ENCODE data around the gene METTL23.
"Not testable (repeated sequence)": the region's sequence is repeated elsewhere in the genome, so short reads cannot be mapped to it uniquely, and the experiment has no call there.

The METTL23 gene

DNA sequence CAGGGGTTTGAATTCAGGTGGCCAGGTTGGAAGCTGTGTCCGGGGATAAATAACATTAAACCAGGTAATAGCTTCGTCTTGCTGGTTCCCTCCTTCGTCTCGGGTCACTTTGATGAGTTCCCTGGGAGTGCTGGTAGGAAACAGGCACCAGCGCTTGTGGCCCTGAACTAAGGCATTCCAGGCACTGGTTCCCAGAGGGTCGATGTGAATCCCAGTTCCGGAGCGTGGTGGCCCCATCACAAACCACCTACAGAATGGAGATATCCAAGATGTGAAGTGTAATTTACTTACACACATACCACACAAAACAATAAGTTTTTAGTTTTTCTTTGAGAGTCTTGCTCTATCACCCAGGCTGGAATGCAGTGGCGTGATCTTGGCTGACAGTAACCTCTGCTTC lies 2.8 kb upstream of the METTL23 start:
- no peak overlapping the region for H3K27ac ChIP-seq (ENCODE audit: low read depth, low read length)
- peaks cover 35 to 43% of the 10 kb centered on the region in 2 donors for H3K36me3 ChIP-seq (ENCODE audit: control insufficient read depth in 1 of 2, insufficient read depth in 2 of 2, low read length in 2 of 2)
- H3K9ac ChIP-seq (ENCODE audit: low read depth in 1 of 2, low read length in 2 of 2): no peak overlapping the region
- H3K4me3 ChIP-seq (ENCODE audit: low read depth in 1 of 2, low read length in 2 of 2): no peak overlapping the region
- H3K9me3 ChIP-seq (ENCODE audit: control insufficient read depth in 1 of 2, low read length in 2 of 2): no peaks in the 10 kb centered on the region
- H3K4me1 ChIP-seq (ENCODE audit: control insufficient read depth in 1 of 2, insufficient read depth in 2 of 2, low read length in 2 of 2): peaks cover 12 to 30% of the 10 kb centered on the region in 2 donors
- no peaks in the 10 kb centered on the region for H3K27me3 ChIP-seq (ENCODE audit: control insufficient read depth in 1 of 2, insufficient read depth in 2 of 2, low read length in 2 of 2)

DNA sequence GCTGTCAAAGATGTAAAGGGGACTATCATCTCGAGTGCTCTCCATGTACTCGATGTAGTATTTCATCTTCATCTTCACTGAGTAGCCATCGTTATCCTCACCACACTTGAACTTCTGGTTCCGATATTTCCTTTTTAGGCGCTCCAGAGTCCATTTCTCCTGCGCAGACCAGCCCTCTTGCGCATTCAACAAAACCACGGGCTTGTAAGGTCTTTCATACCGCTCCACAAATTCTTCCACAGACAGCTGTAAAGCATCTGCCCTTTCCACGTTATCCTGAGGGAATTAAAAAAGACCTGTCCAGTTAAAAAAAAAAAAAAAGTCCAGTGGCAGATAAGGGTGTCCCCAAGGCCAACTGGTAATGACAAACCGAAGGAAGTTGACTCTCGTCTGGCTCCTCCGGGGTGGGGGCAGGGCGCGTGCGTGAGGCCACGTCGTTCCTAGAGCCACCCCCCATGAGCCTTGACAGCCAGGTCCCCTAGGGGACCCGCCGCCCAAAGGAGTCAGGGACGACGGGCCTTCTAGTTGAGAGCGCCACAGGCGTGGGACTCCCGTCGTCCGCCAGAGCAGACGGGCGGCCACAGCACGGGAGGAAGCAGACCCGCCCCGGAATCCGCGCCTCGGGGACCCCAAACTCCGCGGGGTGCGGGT lies 934 bp upstream of the METTL23 start:
- peaks cover 16 to 37% of the 10 kb centered on the region in 2 donors for H3K4me1 ChIP-seq (ENCODE audit: control insufficient read depth in 1 of 2, insufficient read depth in 2 of 2, low read length in 2 of 2)
- H3K4me3 ChIP-seq (ENCODE audit: low read depth in 1 of 2, low read length in 2 of 2): peak overlapping the region; percentile 82 to 89
- peak overlapping the region; percentile 96 to 98 for H3K9ac ChIP-seq (ENCODE audit: low read depth in 1 of 2, low read length in 2 of 2)
- H3K27me3 ChIP-seq (ENCODE audit: control insufficient read depth in 1 of 2, insufficient read depth in 2 of 2, low read length in 2 of 2): no peaks in the 10 kb centered on the region
- H3K9me3 ChIP-seq (ENCODE audit: control insufficient read depth in 1 of 2, low read length in 2 of 2): no peaks in the 10 kb centered on the region
- H3K27ac ChIP-seq (ENCODE audit: low read depth, low read length): peak overlapping the region; percentile 100
- H3K36me3 ChIP-seq (ENCODE audit: control insufficient read depth in 1 of 2, insufficient read depth in 2 of 2, low read length in 2 of 2): peaks cover 23 to 27% of the 10 kb centered on the region in 2 donors

DNA sequence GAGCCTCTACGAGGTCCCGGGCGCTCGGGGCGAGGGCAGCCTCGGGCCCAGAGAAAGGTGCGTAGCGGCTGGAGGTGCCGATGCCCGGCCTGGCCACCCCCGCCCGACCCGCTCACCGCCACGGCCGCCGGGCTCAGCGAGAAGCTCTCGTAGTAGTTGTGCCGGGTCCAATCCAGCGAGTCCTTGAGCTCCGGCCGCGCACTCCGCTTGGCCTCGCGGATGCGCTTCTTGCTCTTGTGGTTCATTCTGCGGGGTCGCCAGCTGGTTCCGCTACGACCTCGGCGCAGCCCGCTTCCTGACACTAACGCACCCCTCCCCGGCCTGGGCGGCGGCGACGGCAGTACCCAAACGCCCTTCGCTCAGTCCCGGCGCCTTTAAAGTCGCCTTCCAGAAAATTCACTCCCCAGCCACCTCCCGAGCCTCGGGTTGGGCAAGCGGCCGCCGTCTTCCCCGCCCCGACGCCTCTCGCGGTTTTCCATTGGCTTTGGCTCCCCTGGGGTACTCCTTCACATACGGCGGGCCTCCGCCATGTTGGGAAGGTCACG lies 336 bp upstream of the METTL23 start, which contains the start of gene JMJD6:
TSS of gene JMJD6 (minus strand) at position 376 of the 545 bp plus-strand sequence. CDS start at position 245, 131 bp downstream.
- H3K36me3 ChIP-seq (ENCODE audit: control insufficient read depth in 1 of 2, insufficient read depth in 2 of 2, low read length in 2 of 2): peaks cover 21 to 25% of the 10 kb centered on the region in 2 donors
- peak within 1 kb of the TSS; percentile 83 to 89 for H3K4me3 ChIP-seq (ENCODE audit: low read depth in 1 of 2, low read length in 2 of 2)
- H3K9ac ChIP-seq (ENCODE audit: low read depth in 1 of 2, low read length in 2 of 2): peak within 1 kb of the TSS; percentile 96 to 98
- no peaks in the 10 kb centered on the region for H3K27me3 ChIP-seq (ENCODE audit: control insufficient read depth in 1 of 2, insufficient read depth in 2 of 2, low read length in 2 of 2)
- H3K4me1 ChIP-seq (ENCODE audit: control insufficient read depth in 1 of 2, insufficient read depth in 2 of 2, low read length in 2 of 2): peaks cover 18 to 37% of the 10 kb centered on the region in 2 donors
- H3K27ac ChIP-seq (ENCODE audit: low read depth, low read length): peak within 1 kb of the TSS; percentile 100
- no peaks in the 10 kb centered on the region for H3K9me3 ChIP-seq (ENCODE audit: control insufficient read depth in 1 of 2, low read length in 2 of 2)

DNA sequence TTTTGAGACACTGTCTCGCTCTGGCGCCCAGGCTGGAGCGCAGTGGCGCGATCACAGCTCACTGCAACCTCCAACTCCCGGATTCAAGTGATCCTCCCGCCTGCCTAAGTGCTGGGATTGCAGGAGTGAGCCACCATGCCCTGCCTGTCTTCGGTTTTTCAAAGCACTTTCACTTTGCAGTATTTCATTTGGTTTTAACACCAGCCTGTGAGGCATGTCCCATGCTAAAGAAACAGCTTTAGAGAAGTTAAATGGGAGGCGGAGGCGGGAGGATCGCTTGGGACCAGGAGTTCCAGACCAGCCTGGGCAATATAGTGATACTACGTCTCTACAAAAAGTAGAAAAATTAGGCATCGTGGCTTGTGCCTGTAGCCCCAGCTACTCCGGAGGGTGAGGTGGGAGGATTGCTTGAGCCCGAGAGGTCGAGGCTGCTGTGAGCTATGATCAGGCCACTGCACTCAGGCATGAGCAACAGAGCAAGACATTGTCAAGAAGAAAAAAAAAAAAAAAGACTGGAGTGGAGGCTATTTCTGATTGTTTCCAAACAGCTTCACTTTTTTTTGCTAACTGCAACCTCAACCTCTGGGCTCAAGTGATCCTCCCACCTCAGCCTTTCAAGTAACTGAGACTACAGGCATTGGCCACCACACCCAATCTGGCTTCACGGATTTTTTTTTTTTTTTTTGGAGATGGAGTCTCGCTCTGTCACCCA lies 1.3 kb downstream of the METTL23 start:
- H3K9ac ChIP-seq (ENCODE audit: low read depth in 1 of 2, low read length in 2 of 2): peak overlapping the region; percentile 91 to 96
- peaks cover 20 to 28% of the 10 kb centered on the region in 2 donors for H3K36me3 ChIP-seq (ENCODE audit: control insufficient read depth in 1 of 2, insufficient read depth in 2 of 2, low read length in 2 of 2)
- peak overlapping the region; percentile 100 for H3K27ac ChIP-seq (ENCODE audit: low read depth, low read length)
- no peaks in the 10 kb centered on the region for H3K9me3 ChIP-seq (ENCODE audit: control insufficient read depth in 1 of 2, low read length in 2 of 2)
- peaks cover 29 to 41% of the 10 kb centered on the region in 2 donors for H3K4me1 ChIP-seq (ENCODE audit: control insufficient read depth in 1 of 2, insufficient read depth in 2 of 2, low read length in 2 of 2)
- no peaks in the 10 kb centered on the region for H3K27me3 ChIP-seq (ENCODE audit: control insufficient read depth in 1 of 2, insufficient read depth in 2 of 2, low read length in 2 of 2)
- H3K4me3 ChIP-seq (ENCODE audit: low read depth in 1 of 2, low read length in 2 of 2): peak overlapping the region; percentile 83 to 88

DNA sequence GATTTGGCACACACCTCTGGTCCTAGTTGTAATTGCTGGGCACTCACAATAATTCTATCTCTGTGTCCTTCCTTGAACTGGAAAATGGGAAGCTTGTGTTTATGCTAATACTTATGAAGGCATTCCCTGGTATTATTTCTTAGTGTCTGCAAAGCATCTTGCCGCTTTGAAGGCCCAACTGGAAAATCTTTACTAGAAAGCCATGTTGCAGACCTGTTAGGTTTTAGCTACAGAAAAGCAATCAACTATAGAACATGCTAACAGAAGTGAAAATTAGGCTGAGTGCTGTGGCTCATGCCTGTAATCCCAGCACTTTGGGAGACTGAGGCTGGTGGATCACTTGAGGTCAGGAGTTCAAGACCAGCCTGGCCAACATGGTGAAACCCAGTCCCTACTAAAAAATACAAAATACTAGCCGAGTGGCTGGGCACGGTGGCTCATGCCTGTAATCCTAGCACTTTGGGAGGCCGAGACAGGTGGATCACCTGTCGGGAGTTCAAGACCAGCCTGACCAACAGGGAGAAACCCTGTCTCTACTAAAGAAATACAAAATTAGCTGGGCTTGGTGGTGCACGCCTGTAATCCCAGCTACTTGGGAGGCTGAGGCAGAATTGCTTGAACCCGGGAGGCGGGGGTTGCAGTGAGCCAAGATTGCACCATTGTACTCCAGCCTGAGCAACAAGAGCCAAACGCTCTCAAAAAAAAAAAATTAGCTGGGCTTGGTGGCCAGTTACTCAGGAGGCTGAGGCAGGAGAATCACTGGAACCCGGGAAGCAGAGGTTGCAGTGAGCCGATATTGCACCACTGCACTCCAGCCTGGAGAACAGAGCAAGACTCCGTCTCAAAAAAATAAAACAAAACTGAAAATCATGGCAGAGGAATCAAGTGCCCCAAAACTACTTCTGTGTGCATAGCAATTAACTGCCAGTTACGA lies 5.4 kb downstream of the METTL23 start:
- Histone ChIP-seq H3K36me3 (ENCODE audit: control insufficient read depth in 1 of 2, insufficient read depth in 2 of 2, low read length in 2 of 2) (peaks cover 38 to 50% of the 10 kb centered on the region in 2 donors), H3K4me3 (ENCODE audit: low read depth in 1 of 2, low read length in 2 of 2) (peak overlapping the region in 1 of 2 donors; percentile 1), H3K4me1 (ENCODE audit: control insufficient read depth in 1 of 2, insufficient read depth in 2 of 2, low read length in 2 of 2) (peaks cover 42 to 50% of the 10 kb centered on the region in 2 donors)
- H3K27ac ChIP-seq (ENCODE audit: low read depth, low read length); H3K27me3 ChIP-seq (ENCODE audit: control insufficient read depth in 1 of 2, insufficient read depth in 2 of 2, low read length in 2 of 2); H3K9ac ChIP-seq (ENCODE audit: low read depth in 1 of 2, low read length in 2 of 2); H3K9me3 ChIP-seq (ENCODE audit: control insufficient read depth in 1 of 2, low read length in 2 of 2): not testable (repeated sequence)

DNA sequence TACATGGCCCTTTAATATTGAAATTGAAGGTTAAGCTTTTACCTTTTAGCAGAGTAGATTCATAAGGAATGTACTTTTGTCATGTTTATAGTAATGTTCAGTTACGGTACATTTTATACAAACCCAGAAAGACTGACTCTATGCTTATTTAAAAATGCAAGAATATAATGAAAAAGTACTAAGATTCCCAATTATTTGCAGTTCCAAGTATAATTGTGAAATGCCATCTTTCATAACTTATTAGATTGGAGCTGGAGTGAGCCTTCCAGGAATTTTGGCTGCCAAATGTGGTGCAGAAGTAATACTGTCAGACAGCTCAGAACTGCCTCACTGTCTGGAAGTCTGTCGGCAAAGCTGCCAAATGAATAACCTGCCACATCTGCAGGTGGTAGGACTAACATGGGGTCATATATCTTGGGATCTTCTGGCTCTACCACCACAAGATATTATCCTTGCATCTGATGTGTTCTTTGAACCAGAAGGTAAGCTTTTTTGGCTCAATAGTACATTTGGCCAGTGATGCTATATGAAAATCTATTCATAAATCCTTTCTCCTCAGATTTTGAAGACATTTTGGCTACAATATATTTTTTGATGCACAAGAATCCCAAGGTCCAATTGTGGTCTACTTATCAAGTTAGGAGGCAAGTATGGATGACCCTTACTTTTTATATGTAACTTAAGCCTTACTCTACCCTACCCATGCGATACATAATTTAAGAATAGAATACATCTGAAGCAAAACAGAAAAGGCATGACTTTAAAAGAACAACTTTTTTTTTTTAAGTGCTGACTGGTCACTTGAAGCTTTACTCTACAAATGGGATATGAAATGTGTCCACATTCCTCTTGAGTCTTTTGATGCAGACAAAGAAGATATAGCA lies 6.3 kb downstream of the METTL23 start:
- Histone ChIP-seq H3K9me3 (ENCODE audit: control insufficient read depth in 1 of 2, low read length in 2 of 2) (no peaks in the 10 kb centered on the region), H3K9ac (ENCODE audit: low read depth in 1 of 2, low read length in 2 of 2) (peak overlapping the region in 1 of 2 donors; percentile 12), H3K4me1 (ENCODE audit: control insufficient read depth in 1 of 2, insufficient read depth in 2 of 2, low read length in 2 of 2) (peaks cover 39 to 41% of the 10 kb centered on the region in 2 donors), H3K27ac (ENCODE audit: low read depth, low read length) (no peak overlapping the region), H3K27me3 (ENCODE audit: control insufficient read depth in 1 of 2, insufficient read depth in 2 of 2, low read length in 2 of 2) (no peaks in the 10 kb centered on the region), H3K36me3 (ENCODE audit: control insufficient read depth in 1 of 2, insufficient read depth in 2 of 2, low read length in 2 of 2) (peaks cover 38 to 50% of the 10 kb centered on the region in 2 donors), H3K4me3 (ENCODE audit: low read depth in 1 of 2, low read length in 2 of 2) (peak overlapping the region in 1 of 2 donors; percentile 29)

DNA sequence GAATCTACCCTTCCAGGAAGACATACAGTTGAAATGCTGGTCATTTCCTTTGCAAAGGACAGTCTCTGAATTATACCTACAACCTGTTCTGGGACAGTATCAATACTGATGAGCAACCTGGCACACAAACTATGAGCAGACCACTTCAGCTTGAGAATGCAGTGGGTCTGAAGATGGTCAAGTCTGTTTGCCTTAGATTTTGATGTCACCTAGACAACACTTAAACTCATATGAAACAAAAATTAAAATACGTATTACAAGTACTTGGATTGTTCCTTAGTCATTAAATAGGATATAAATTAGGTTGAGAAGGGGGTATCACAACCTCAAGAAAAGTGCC lies 6.9 kb downstream of the METTL23 start:
- Histone ChIP-seq H3K27ac (ENCODE audit: low read depth, low read length) (no peak overlapping the region), H3K4me3 (ENCODE audit: low read depth in 1 of 2, low read length in 2 of 2) (peak overlapping the region in 1 of 2 donors; percentile 29), H3K36me3 (ENCODE audit: control insufficient read depth in 1 of 2, insufficient read depth in 2 of 2, low read length in 2 of 2) (peaks cover 38 to 50% of the 10 kb centered on the region in 2 donors), H3K27me3 (ENCODE audit: control insufficient read depth in 1 of 2, insufficient read depth in 2 of 2, low read length in 2 of 2) (no peaks in the 10 kb centered on the region), H3K4me1 (ENCODE audit: control insufficient read depth in 1 of 2, insufficient read depth in 2 of 2, low read length in 2 of 2) (peaks cover 40 to 41% of the 10 kb centered on the region in 2 donors), H3K9me3 (ENCODE audit: control insufficient read depth in 1 of 2, low read length in 2 of 2) (no peaks in the 10 kb centered on the region), H3K9ac (ENCODE audit: low read depth in 1 of 2, low read length in 2 of 2) (peak overlapping the region in 1 of 2 donors; percentile 12)

DNA sequence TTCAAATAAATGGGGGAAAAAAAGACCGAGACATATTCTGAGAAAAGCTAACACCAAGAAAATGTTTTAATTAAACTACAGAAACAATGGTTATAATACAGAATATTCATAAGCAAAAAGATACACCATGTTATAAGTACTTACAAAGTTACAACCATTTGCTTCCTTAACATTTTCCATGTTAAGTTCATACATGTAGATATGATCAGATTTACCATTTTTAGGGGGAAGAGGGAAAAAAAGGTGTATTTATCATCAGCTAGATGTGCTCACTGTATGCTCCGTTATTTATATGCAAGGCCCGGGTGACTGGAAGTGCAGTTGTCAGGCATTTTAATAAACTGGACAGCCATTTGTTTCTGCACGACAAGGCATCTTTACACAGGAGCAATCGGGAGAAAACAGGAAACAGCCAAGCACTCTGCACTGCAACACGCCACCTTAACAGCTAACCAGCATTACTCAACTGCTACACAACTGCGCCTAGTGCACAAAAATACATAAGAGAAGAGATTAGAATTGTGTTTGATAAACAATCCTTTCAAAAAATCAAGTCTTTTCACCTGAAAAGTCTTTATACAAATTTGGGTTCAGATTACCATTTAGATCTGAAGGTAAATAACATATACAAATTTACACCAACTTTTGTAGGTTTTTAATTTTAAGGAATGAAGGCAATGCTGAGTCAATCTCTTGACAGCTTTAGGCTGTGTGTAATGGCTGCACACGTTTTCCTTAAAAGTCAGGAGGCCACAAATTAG lies 7.6 kb downstream of the METTL23 start:
- H3K4me1 ChIP-seq (ENCODE audit: control insufficient read depth in 1 of 2, insufficient read depth in 2 of 2, low read length in 2 of 2): peaks cover 43 to 45% of the 10 kb centered on the region in 2 donors
- H3K27ac ChIP-seq (ENCODE audit: low read depth, low read length): no peak overlapping the region
- H3K9me3 ChIP-seq (ENCODE audit: control insufficient read depth in 1 of 2, low read length in 2 of 2): no peaks in the 10 kb centered on the region
- H3K4me3 ChIP-seq (ENCODE audit: low read depth in 1 of 2, low read length in 2 of 2): peak overlapping the region; percentile 95 to 97
- peak overlapping the region; percentile 95 to 99 for H3K9ac ChIP-seq (ENCODE audit: low read depth in 1 of 2, low read length in 2 of 2)
- H3K36me3 ChIP-seq (ENCODE audit: control insufficient read depth in 1 of 2, insufficient read depth in 2 of 2, low read length in 2 of 2): peaks cover 38 to 50% of the 10 kb centered on the region in 2 donors
- H3K27me3 ChIP-seq (ENCODE audit: control insufficient read depth in 1 of 2, insufficient read depth in 2 of 2, low read length in 2 of 2): no peaks in the 10 kb centered on the region
